ENCODE measurements around the gene DONSON.

DONSON gene

DNA sequence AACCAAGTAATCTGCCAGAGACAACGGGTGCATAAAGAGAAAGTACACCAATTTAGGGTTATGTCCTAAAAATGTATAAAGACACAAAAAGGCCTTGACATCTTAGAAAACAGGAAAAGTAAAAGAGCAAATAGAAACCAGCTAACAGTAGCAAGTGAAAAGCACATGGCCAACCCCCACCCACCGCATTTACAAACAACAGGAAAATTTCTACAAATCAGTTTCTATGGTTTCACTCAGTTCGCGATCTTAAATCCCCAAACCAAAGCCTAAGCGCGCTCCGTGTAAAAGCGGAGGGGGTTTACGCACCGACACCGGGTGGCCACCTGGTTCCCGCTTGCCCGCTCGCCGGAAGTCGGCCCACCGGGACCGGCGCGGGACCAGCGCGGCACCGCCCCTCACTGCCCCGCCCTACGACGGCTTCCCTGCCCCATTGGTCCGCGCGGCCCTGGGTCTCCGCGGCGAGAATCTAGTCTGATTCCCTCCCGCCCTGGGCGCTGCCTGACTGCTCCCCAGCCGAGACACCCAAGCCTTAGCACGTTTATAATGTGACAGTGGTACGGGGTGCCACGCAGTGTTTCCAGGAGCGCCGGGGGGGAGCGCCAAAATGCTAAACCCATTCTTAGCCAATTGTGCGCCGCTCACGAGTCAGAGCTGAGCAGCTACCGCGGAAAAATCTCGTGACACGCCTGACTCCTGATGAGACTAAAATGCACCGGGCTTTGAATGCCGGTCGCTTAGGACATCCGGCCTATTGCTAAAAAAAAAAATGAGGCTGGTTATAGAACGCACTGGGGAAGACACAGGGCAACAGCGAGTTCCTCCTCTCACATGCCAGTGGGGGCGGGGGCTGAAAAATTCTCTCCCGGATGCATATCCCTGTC lies 46.5 kb downstream of the DONSON start, which contains the start of gene GART:
Gene GART (minus strand): TSS at position 362 of the 884 bp plus-strand sequence. CDS start 2,802 bp downstream, outside the sequence.
- Histone ChIP-seq H3K27me3 (ENCODE audit: insufficient read depth, low read depth, severe bottlenecking) (no peaks in the 10 kb centered on the region), H3K4me3 (ENCODE audit: low read depth, low read length) (peak within 1 kb of the TSS; percentile 96), H3K27ac (peak within 1 kb of the TSS; percentile 100), H3K9me3 (ENCODE audit: severe bottlenecking) (no peaks in the 10 kb centered on the region), H3K36me3 (peaks cover 68% of the 10 kb centered on the region)
- TF ChIP-seq CTCF (IDR thresholded peaks at IDR 0.05; ENCODE audit: low read depth, low read length) = no peak
- DNase-seq = peak; percentile 90

DNA sequence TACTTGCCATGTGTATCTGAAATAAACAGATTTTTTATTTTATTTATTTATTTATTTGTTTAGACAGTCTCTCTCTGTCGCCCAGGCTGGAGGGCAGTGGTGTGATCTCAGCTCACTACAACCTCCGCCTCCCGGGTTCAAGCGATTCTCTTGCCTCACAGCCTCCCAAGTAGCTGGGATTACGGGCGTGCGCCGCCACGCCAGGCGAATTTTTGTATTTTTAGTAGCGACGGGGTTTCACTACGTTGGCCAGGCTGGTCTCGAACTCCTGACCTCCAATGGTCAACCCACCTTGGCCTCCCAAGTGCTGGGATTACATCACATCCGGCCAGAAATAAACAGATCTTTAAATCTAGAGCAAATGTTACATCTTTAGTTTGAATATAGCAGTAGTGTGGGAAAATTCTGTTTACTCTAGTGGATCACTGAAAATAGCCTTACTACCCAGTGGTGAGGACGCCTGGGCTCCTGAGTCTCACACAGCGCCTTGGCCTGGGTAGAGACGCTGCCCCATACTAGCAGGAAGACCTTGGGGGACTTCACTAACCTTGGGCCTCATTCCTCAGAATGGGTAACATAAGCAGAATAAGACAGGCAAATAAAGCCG lies 47.3 kb downstream of the DONSON start:
- Histone ChIP-seq H3K4me3 (ENCODE audit: low read depth, low read length) (peak overlapping the region; percentile 96), H3K9me3 (ENCODE audit: severe bottlenecking) (no peaks in the 10 kb centered on the region), H3K36me3 (peaks cover 68% of the 10 kb centered on the region), H3K27ac (peak overlapping the region; percentile 100), H3K27me3 (ENCODE audit: insufficient read depth, low read depth, severe bottlenecking) (no peaks in the 10 kb centered on the region)
- DNase-seq = no peak
- TF ChIP-seq CTCF (IDR thresholded peaks at IDR 0.05; ENCODE audit: low read depth, low read length) = no peak

- Histone ChIP-seq H3K27ac (no peak overlapping the region; the same call in 1 of the 2 replicates), H3K9me3 (ENCODE audit: severe bottlenecking) (no peaks in the 10 kb centered on the region), H3K36me3 (peaks cover 70% of the 10 kb centered on the region), H3K27me3 (ENCODE audit: insufficient read depth, low read depth, severe bottlenecking) (no peaks in the 10 kb centered on the region), H3K4me3 (ENCODE audit: low read depth, low read length) (peak overlapping the region; percentile 96; the same call in 1 of the 2 replicates)
- TF ChIP-seq CTCF (IDR thresholded peaks at IDR 0.05; ENCODE audit: low read depth, low read length) = no peak
- DNase-seq = no peak
Observed at GRCh38 chr21:33540711-33541104, 47.8 kb downstream of the DONSON start.

DNA sequence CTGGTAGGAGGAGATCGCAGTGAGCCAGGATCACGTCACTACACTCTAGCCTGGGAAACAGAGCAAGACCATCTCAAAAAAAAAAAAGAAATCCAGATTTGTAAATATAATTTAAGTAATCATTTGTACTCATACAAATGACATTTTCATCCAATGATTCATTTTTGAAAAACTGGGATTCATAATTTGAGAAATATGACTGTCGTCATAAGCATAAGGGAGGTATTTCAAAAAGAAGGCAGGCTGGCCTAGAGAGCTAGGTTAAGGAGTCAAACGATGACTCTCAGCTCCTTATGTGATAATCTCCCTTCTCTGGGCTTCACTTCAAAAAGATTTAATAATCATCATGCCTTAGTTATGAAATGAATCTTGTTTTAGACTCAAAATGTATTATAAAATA lies 48.9 kb downstream of the DONSON start:
- Histone ChIP-seq H3K27me3 (ENCODE audit: insufficient read depth, low read depth, severe bottlenecking) (no peaks in the 10 kb centered on the region), H3K9me3 (ENCODE audit: severe bottlenecking) (no peaks in the 10 kb centered on the region), H3K36me3 (peaks cover 77% of the 10 kb centered on the region), H3K4me3 (ENCODE audit: low read depth, low read length) (no peak overlapping the region), H3K27ac (no peak overlapping the region)
- no peak for DNase-seq
- no peak for TF ChIP-seq CTCF (IDR thresholded peaks at IDR 0.05; ENCODE audit: low read depth, low read length)

- H3K27ac ChIP-seq = no peak overlapping the region
- no peak for DNase-seq
- no peaks in the 10 kb centered on the region for H3K9me3 ChIP-seq (ENCODE audit: severe bottlenecking)
- peaks cover 80% of the 10 kb centered on the region for H3K36me3 ChIP-seq
- no peaks in the 10 kb centered on the region for H3K27me3 ChIP-seq (ENCODE audit: insufficient read depth, low read depth, severe bottlenecking)
- no peak for TF ChIP-seq CTCF (IDR thresholded peaks at IDR 0.05; ENCODE audit: low read depth, low read length)
- no peak overlapping the region for H3K4me3 ChIP-seq (ENCODE audit: low read depth, low read length)
Observed at GRCh38 chr21:33537212-33537611, 51.3 kb downstream of the DONSON start.
